HG03060 (cell line): ENCODE results near the gene NUB1.

ENCODE experiments used
- ATAC-seq: cut with Tn5 transposase; IDR thresholded peaks from one replicate; pipeline ENCODE4 v1.9.1; 2021; ENCODE audit warnings: low read depth, moderate number of reproducible peaks; ENCODE audit not compliant: unreplicated experiment

NUB1 gene

DNA sequence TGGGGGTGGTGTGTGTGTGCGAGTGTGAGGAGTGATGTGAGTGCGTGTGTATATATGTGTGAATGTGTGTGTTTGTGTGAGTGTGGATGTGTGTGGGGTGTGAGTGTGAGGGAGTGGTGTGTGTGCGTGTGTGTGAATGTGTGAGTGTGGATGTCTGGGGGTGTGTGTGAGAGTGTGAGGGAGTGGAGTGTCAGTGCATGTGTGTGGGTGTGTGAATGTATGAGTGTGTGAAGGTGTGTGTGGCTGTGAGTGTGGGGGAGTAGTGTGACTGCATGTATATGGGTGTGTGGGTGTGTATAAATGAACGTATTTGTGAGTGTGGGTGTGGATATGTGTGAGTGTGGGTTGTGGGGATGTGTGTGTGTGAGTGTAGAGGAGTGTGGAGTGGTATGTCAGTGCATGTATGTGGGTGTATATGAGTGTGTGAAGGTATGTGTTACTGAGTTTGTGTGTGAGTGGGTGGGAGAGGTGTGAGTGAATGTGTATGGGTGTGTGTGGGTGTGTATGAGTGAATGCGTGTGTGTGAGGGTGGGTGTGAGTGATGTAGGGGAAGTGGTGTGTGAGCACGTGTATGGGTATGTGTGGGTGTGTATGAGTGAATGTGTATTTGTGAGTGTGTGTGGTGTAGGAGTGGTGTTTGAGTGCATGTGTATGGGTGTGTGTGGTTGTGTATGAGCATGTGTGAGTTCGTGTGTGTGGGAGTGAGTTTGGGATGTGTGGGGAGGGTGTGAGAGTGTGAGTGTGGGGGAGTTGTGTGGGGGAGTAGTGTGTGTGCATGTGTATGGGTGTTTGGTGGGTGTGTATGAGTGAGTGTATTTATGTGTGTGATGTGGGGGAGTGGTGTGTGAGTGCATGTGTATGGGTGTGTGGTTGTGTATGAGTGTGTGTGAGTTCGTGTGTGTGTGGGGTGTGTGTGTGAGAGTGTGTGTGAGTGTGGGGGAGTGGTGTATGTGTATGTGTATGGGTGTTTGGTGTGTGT, 28.5 kb upstream of the NUB1 start:
- no peak for ATAC-seq

DNA sequence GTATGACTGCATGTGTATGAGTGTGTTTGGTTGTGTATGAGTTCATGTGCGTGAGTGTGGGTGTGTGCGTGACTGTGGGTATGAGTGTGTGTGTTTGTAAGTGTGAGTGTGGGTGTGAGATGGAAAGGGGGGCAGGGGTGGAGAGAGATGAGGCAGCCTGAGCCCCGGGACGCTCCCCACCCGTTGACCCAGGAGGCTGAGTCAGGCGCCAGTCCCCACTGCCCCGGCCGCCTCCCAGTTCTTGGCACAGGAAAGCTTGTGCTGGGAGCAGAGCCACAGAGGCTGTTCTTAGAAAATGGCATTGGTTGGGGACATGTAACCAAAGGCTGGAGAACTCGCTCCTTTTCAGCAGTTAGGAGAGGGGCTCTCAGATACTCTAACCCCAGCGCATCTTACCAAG, 27.8 kb upstream of the NUB1 start:
- no peak for ATAC-seq

DNA sequence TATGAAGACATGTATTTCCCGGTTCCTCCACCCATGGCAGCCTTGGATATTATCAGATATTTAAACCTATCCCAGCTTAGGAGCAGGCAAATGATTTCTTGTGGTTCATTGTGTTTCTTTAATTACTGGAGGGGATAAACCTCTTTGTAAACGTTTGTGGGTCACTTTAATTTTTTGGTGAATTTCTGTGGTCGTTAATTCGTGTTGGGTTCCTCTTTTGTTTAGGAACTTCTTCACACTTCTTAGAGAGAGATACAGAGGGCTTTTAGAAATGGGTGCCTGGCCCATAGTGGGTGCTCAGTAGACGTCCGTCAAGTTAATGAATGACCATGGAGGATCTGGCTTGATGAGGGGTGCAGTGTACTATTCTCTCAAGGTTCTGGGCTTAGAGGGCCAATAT, 27.2 kb upstream of the NUB1 start:
- no peak for ATAC-seq

DNA sequence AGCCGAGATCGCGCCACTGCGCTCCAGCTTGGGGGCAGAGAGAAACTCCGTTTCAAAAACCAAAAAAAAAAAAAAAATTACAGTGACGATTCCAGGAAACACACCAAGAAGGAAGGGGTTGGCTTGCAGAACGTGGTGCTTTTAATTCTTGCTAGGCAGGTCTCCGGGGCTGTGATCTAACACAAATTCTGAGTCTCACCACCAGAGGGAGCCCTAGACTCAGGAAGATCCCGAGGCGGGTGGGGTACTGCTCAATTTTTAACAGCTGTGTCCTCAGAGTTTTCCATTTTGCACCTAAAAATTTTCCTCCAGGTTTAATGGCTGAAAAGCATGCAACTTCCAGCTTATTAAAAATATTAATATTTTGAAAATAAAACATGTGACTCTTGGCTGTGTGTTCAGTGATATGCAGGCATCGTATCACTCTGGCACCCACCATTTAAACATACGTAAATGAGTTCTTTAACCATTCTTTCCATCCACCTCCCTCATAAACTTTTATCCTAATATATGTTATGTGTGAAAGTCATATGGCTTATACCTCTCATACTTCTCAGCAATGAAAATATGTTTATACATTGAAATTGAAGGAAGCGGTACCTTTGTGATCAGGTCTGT, 26.5 kb upstream of the NUB1 start:
- no peak for ATAC-seq

DNA sequence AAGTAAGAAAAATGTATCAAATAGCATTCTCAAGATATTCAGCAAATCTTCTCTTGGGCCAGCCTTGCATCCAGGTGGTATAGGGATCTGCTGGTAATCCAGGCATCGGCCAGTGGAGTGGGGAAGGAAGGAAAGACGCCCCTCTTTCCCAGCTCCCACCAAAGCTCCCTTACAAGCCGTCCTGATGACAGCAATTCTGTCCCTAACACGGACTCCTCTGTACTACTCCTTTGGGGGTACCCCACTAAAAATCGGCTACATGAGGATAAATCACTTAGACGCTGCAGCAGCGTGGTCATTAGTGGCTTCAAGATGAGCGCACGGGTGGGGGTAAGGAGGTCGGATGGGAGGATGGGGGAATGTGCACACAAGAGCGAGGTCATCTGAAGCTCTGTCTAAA, 24.7 kb upstream of the NUB1 start:
- ATAC-seq: no peak

DNA sequence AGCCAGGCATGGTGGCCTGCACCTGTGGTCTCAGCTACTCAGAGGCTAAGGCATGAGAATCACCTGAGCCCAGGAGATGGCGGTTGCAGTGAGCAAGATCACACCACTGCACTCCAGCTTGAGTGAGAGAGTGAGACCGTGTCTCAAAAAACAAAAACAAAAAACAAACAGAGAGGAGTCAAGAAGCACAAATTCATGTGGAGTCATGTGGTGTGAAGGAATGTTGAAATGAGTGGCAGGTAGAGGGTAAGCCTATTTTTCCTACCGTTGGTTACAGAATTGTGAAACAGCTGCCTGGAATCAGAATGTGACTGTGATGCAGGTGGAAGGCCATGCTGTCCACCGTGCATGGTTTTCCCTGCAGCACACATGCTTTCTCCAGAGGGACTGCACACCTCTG, 23.7 kb upstream of the NUB1 start:
- ATAC-seq: no peak

DNA sequence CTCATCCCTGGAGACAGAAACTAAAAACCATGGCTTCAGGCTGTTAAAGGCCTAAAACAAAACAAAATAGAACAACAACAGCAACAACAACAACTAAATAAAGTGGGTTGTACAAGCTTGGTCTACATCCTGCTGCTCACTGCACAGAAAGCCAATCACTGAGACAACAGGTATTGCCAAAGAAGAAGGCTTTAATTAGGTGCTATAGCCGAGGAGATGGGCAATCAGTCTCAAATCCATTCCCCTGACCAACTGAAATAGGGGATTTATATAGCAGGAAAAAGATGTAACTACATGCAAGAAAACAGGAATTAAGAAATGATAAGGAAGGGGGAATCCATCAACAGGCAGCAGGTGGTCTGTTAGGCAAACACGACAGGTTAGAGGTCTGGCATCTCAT, 22.4 kb upstream of the NUB1 start:
- ATAC-seq: no peak

DNA sequence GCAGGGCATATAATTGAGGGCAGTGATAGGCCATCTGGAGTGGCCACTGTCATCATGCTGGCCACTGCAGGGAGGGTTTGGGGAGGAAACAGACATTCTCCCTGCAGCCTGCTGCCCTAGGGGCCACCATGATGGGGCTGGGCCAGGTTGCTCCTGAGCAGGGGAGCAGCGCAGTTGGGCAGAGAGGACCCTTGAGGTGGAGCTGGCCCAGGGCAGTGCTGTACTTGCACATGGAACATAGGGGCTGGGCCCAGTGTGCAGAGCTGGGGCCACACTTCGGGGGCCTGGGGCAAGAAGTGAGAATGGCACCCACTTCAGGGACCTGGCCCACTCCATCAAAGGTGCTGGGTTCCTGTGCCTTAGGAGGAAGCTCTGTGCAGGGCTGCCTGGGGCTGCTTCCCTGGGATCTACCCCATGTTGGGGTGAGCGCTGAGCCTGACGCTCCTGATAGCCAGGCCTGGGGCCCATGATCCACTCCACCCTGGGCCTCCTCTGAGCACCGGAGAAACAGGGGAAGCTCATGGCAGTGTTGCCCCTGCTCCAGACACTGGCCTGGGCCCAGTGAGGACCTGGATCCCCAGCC, 21.3 kb upstream of the NUB1 start:
- no peak for ATAC-seq

DNA sequence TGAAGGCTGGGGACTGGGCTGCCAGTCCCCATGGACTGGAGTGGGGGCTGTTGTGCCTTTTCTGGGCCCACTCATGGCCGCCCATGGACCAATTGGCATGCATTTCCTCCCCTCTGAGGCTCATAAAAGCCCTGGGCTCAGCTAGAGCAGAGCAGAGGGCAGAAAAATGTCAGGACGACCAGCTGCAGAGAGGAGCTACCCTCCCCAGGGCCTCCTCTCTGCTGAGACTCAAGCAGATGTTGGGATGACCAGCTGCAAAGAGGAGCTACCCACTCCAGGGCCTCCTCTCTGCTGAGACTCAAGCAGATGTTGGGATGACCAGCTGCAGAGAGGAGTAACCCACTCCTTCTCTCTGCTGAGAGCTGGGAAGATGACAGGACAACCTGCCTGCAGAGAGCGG, 20.3 kb upstream of the NUB1 start:
- no peak for ATAC-seq

DNA sequence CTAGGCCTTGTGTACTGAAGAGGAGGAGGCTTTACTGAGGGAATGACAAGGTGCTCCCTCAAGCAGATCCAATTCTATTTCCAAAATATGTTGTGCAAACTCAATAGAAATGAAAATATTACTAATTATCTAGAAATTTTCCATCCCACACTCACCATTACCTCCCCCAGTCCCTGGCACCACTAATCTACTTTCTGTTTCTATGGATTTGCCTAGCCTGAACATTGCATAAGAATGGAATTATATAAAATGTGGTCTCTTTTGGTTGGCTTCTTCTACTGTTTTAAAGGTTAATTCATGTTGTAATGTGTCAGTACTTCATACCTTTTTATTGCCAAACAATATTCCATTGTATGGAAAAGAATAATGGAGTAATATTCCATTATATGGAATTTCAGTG, 18.7 kb upstream of the NUB1 start:
- no peak for ATAC-seq

DNA sequence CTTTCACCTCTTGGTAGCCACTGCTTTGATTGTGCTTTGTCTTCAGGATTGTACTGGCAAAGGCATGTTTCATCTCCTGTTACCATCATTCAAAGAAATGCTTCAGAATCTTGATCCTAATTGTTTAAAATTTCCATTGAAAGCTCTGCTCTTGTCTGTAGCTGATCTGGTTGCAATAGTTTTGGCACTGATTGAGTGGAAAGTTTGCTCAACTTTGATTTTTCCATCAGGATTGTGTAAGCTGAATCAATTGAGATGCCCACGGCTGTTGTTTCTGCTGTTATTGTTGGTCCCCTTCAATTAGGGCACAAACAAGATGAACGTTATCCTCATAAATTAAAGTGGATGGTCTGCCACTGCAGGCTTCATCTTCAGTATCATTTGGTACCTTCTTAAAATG, 14.6 kb upstream of the NUB1 start:
- ATAC-seq: no peak

DNA sequence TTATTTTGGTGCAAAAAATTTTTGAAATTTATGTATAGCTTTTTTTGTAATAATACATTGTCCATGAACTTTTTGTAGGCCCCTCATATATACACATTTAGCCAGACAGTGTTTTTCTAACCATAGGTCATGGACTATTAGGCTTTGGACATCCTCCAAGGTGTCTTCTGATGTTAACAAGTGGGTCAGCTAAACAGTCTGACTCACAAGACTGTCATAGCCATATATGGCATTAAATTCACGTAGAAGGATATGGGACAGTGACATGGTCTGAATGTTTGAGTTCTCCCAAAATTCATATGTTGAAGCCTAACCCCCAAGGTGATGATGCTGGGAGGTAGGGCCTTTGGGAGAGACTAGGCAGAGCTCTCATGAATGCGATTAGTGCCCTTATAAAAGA, 14.0 kb upstream of the NUB1 start:
- no peak for ATAC-seq

DNA sequence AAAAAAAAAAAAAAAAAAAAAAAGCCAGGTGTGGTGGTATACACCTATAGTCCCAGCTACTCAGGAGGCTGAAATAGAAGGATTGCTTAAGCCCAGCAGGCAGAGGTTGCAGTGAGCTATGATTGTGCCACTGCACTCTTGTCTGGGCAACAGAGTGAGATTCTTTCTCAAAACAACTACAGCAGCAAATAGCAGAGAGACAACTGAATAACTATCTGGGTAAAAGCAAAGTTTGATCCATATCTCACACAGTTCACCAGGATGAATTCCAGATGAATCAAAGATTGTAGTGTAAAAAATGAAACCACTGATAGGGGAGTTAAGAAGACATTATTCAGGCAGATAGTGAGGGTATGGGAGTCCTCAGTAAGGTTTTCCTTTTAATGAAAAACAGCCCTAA, 11.4 kb upstream of the NUB1 start:
- ATAC-seq: no peak

DNA sequence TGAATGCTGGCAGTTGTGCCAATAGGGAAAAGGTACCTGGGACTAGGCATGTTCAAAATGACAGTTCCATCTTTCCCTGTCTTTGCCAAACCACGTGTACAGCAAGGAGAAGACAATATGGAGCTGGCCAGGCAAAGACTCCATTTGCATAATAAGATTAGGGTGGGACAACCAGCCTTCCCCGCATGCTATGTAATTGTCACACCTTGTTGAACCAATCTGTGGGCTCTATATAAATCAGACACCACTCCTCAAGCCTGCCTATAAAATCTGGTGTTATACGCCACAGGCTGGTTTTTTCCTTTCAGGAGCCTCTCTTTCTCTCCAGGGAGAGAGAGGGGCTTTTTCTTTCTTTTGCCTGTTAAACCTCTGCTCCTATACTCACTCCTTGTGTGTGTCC, 11.0 kb upstream of the NUB1 start:
- ATAC-seq: no peak

DNA sequence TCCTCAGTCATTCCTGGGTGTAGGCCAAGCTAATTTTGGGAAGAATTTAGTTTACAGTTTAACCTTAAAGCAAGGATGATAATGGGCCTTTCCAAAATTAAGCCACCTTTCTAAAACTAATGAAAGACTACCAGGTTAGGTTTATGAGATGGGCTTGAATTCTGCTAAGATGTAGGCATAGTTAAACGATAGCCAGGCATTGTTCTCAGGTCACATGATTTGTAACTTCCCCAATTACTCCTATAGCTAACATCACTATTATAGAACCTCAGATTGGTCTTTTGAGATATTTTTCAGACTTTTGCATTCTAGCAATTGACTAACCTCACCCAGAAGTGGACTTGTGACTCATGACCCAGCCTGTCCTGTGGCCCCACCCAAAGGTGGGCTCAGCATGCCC, 7.0 kb upstream of the NUB1 start:
- no peak for ATAC-seq

DNA sequence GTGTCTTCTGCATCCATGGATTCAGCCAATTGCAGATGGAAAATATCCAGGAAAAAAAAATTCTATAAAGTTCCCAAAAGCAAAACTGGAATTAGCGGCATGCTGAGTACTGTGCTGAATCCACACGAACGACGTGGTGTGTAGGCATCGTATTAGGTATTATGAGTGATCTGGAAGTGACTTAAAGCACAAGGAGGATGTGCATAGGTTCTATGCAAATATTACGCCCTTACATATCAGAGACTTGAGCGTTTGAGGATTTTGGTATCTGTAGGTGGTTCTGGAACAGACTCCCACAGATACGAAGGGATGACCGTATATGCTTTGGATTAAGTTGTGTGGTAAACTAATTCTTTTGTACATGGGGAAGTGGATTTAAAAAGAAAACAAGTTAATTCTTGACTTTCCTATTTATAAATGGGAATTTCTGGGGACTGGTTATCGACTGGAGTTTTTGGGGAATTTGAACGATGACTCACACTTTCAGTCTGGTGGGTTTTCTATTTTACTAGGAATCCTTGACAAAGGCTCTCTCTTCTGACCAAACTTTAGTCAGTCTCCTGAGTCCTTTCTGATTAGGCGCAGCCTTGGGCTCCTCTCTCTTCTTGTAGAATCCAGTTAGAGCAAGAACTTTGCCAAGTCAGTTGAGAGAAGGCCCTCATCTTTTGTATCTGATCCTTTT, 5.4 kb upstream of the NUB1 start:
- no peak for ATAC-seq

DNA sequence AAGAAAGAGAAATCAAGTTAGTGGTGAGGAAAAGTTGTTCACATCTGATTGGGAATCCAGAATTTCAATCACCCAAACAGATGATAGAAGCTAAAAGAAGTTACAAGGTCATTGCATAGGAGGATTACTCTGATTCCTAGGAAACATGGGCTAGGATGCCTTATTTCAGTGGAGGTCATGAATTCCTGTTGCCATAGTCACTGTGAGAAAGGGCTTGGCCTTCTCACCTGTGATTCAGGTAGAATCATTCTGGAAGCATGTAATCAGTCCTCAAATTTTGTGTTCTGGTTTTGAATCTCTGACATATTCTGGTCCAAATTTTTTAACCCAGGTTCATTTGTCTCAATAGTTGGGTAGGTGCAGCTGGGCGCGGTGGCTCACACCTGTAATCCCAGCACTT, 4.3 kb upstream of the NUB1 start:
- ATAC-seq: no peak

DNA sequence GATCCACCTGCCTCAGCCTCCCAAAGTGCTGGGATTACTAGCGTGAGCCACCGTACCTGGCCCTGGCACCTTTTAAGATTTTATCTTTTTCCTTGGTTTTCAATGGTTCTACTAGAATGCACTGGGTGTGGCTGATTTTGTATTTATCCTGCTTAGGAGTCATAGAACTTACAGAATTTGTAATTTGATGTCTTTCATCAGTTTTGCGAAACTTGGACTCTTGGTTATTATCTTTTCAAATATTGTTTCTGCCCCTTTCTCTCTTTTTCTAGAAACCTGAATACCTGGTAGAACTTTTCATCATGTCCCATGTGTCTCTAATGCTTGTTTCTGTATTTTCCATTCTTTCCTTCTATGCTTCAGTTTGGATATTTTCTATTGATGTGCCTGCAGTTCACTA, 2.8 kb upstream of the NUB1 start:
- ATAC-seq: no peak

DNA sequence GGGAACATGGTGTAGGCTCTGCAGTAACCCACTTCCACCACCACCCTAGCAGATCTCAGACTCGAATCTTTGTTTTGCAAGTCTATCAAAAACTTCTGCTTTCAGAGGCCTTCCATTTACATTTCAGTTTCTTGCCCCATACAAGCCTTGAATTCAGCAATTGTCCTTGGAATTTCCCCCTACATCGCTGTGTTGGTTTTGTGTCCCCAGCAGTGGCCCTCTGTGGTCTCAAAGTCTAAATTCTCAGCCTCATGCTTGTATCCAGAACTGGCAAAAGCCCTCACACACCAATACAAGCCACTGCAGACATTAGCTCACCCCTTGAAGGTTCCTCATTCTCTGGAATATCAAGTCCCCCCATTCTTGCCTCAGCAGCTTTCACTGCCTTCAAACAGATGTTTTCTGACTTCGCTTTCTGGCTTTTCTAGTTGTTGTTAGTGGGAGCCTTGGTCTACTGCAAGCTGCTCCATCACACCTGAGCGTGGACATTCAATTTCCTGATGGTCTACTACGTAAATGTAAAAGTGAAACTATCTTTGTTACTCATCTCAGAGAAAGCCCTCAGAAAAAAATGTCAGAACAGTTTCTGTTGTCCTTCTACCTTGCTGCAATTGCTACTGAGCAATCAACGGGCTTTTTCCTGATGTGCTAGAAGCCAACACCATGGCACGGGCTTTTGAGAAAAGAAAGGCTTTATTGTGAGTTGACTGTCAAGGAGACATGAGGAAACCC, 1.8 kb upstream of the NUB1 start:
- ATAC-seq: peak; percentile 37

DNA sequence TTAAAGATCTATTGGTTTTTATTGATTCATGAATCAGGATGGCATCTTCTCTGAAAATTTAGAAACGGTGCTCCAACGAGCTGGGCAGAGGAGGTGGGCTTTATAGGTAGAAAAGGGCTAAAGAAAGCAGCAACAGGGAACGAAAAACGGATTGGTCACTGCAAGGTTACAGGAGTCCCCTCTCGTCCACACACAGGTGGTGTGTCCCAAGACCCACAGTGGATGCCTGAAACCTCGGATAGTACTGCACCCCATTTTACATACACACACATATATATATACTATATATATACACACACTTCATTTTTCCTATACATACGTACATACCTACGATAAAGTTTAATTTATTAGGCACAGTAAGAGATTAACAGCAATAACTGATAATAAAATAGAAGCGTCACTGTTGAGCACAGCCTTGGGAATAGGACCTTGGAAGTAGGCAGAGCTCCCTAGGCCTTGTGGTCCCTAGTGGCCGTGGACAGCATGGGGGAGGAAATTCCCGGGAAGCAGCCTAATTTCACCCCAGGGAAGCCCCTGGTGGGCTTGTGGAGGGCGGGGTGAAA, 737 bp upstream of the NUB1 start:
- ATAC-seq: no peak
